Panc1 (cell line): ENCODE measurements around the gene GRN. TPM values are rescaled to one million over a fixed set of nuclear protein-coding genes. Genes with fewer than 3 reads are reported as not detected.

Source experiments
- ATAC-seq: fragments of 200-7000 bp; cut with Tn5 transposase; 2 replicates; pipeline ENCODE4 v1.9.1; 2020; ENCODE audit warnings: mild to moderate bottlenecking, moderate library complexity
- BruUV-seq: library from RNA; stranded (reverse); fragments of 400-500 nt; replicated peaks from 2 replicates; lab custom pipeline; 2021; lab: Mats Ljungman, UMichigan
- CTCF ChIA-PET: fragments of 300-600 bp; sonication (Branson Sonifier 250); formaldehyde crosslinking; loops from one replicate; lab custom pipeline; 2022; ENCODE audit warnings: antibody characterized with exemption; lab: Charles Lee
- POLR2A ChIA-PET: fragments of 300-600 bp; sonication (Branson Sonifier 250); formaldehyde crosslinking; loops from one replicate; lab custom pipeline; 2022; ENCODE audit warnings: antibody characterized with exemption; lab: Charles Lee
- DNase-seq: peaks from one replicate; pipeline ENCODE4 v3.0.0-alpha.2; 2010; ENCODE audit warnings: low read depth, low spot score
- H3K27ac ChIP-seq: 2 replicates; pipeline ENCODE4 v1.5.1; 2011; ENCODE audit warnings: mild to moderate bottlenecking, low read length, inconsistent platforms
- H3K27me3 ChIP-seq: fragments of 200-500 bp; sonication (Bioruptor generic); 2 replicates; pipeline ENCODE4 v1.6.0; 2014; ENCODE audit warnings: low read length, inconsistent platforms; ENCODE audit not compliant: control insufficient read depth, insufficient read depth
- H3K36me3 ChIP-seq: fragments of 200-500 bp; sonication (Bioruptor generic); 2 replicates; pipeline ENCODE4 v1.5.1; 2014; ENCODE audit warnings: inconsistent platforms, mild to moderate bottlenecking, low read length, moderate library complexity; ENCODE audit not compliant: control insufficient read depth, insufficient read depth
- H3K4me1 ChIP-seq: 2 replicates; pipeline ENCODE4 v1.5.1; 2011; ENCODE audit warnings: inconsistent platforms, mild to moderate bottlenecking, low read length, moderate library complexity; ENCODE audit not compliant: control insufficient read depth, insufficient read depth
- H3K4me3 ChIP-seq, 2 experiments: 2 replicates each; pipeline ENCODE4 v1.5.1; 2011 to 2012; ENCODE audit warnings: low read depth in 2 of 2, low read length in 2 of 2, mild to moderate bottlenecking in 2 of 2, inconsistent platforms in 1 of 2, moderate library complexity in 1 of 2
- H3K9me3 ChIP-seq: fragments of 200-500 bp; sonication (Bioruptor generic); 2 replicates; pipeline ENCODE4 v1.5.1; 2014; ENCODE audit warnings: low read depth, mild to moderate bottlenecking, inconsistent platforms, low read length, moderate library complexity; ENCODE audit not compliant: control insufficient read depth, insufficient read depth
- CTCF ChIP-seq: fragments of 450-650 bp; IDR thresholded peaks from 2 replicates; pipeline ENCODE4 v1.5.1; 2017; ENCODE audit warnings: mild to moderate bottlenecking
- POLR2AphosphoS5 ChIP-seq: IDR thresholded peaks from 2 replicates; pipeline ENCODE4 v1.6.1; 2012; ENCODE audit warnings: mild to moderate bottlenecking, low read depth, low read length, moderate library complexity
- REST ChIP-seq, 2 experiments: IDR thresholded peaks; 2 replicates each; pipeline ENCODE4 v1.6.1; 2011 to 2012; ENCODE audit warnings: low read depth in 2 of 2, control low read depth in 1 of 2, low read length in 1 of 2, mild to moderate bottlenecking in 1 of 2, moderate library complexity in 1 of 2; ENCODE audit not compliant: insufficient read depth in 1 of 2
- SIN3A ChIP-seq: IDR thresholded peaks from 2 replicates; pipeline ENCODE4 v1.6.1; 2012; ENCODE audit warnings: low read depth, mild to moderate bottlenecking, low read length, moderate library complexity, borderline replicate concordance; ENCODE audit not compliant: insufficient read depth
- TCF7L2 ChIP-seq: IDR thresholded peaks from 2 replicates; pipeline ENCODE4 v1.6.1; 2011; ENCODE audit warnings: mild to moderate bottlenecking, low read depth, low read length, inconsistent platforms
- in situ Hi-C: cut with HindIII; loops from 2 replicates; pipeline ENCODE4 v1.10.0; 2016; ENCODE audit warnings: low sequenced_read_pairs, low pct_unique_long_range_greater_than_20kb
- intact Hi-C: fragments of 100-400 bp; cut with micrococcal nuclease; formaldehyde crosslinking; loops from one replicate; pipeline ENCODE4 v1.10.0; 2022; ENCODE audit not compliant: unreplicated experiment
- total RNA-seq: library from RNA; stranded (reverse); gene quantifications from one replicate; pipeline ENCODE4 v1.2.1, GENCODE V29; 2021; ENCODE audit not compliant: unreplicated experiment

Gene GRN
- total RNA-seq, 1 experiment from 2014 or later = 304 TPM

- BruUV-seq = no TSS peak
- Histone ChIP-seq H3K4me3 (no peak overlapping the region), H3K27ac (no peak overlapping the region), H3K9me3 (no peaks in the 10 kb centered on the region), H3K27me3 (no peaks in the 10 kb centered on the region), H3K4me1 (peaks cover 4% of the 10 kb centered on the region), H3K36me3 (no peaks in the 10 kb centered on the region)
- no peak for ATAC-seq
- no peak for DNase-seq
- CTCF ChIA-PET = no interaction called here
- in situ Hi-C loops (no loop called here), intact Hi-C loops (no loop called here)
- POLR2A ChIA-PET = interaction anchor here (0.5 kb wide), 1 partner anchor 39 kb away, joined by 3 read pairs; no protein-coding TSS in a partner anchor
- TF ChIP-seq SIN3A = no peak
- TF ChIP-seq REST (IDR thresholded peaks at IDR 0.05; ENCODE audit: insufficient read depth in 1 of 2, low read depth in 2 of 2, low read length in 1 of 2) = no peak
- no peak for TF ChIP-seq CTCF
- no peak for TF ChIP-seq TCF7L2
- no peak for TF ChIP-seq POLR2AphosphoS5
Observed at GRCh38 chr17:44310609-44311376, 34.3 kb upstream of the GRN start.

- Histone ChIP-seq H3K27me3 (no peaks in the 10 kb centered on the region), H3K36me3 (no peaks in the 10 kb centered on the region), H3K27ac (no peak overlapping the region), H3K9me3 (no peaks in the 10 kb centered on the region), H3K4me3 (no peak overlapping the region), H3K4me1 (peaks cover 4% of the 10 kb centered on the region)
- no TSS peak for BruUV-seq
- POLR2A ChIA-PET = no interaction called here
- no peak for TF ChIP-seq REST (IDR thresholded peaks at IDR 0.05; ENCODE audit: insufficient read depth in 1 of 2, low read depth in 2 of 2, low read length in 1 of 2)
- no peak for TF ChIP-seq POLR2AphosphoS5
- no peak for TF ChIP-seq SIN3A
- no peak for TF ChIP-seq CTCF
- TF ChIP-seq TCF7L2 = no peak
- in situ Hi-C loops (no loop called here), intact Hi-C loops (no loop called here)
- CTCF ChIA-PET = no interaction called here
- DNase-seq = no peak
- ATAC-seq = no peak
Observed at GRCh38 chr17:44311562-44312181, 33.4 kb upstream of the GRN start.
